ENCODE results near the gene PEX6. TPM values are rescaled to one million over a fixed set of nuclear protein-coding genes. Genes with fewer than 3 reads are reported as not detected.
"Not testable (repeated sequence)": the region's sequence is repeated elsewhere in the genome, so short reads cannot be mapped to it uniquely, and the experiment has no call there.

Gene PEX6
- total RNA-seq, 2 donors from 2014 or later: 6.8 to 34.3 TPM

GRCh38 chr6:42960243-42961019 is 18.6 kb downstream of the PEX6 start, which contains the start of gene GNMT:
Gene GNMT (plus strand): TSS chr6:42960754. CDS start chr6:42960768, 14 bp downstream.
- TF ChIP-seq CTCF (IDR thresholded peaks at IDR 0.05): no peak
- no peak for ATAC-seq (ENCODE audit: insufficient number of reproducible peaks, low FRiP score, low read depth)

DNA sequence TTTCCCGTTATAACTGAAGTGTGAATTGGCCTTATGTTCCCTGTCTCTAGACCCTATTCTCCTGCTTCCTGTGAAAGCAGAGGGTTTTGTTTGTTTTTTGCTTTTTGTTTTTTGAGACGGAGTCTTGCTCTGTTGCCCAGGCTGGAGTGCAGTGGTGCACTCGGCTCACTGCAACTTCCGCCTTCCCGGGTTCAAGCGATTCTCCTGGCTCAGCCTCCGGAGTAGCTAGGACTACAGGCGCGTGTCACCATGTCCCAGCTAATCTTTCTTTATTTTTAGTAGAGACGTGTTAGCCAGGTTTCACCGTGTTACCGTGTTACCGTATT is 19.1 kb downstream of the PEX6 start:
- DNase-seq (ENCODE audit: low spot score) (no peak), ATAC-seq (ENCODE audit: insufficient number of reproducible peaks, low FRiP score, low read depth) (no peak)
- peak overlapping the region; percentile 80 for H3K4me3 ChIP-seq
- H3K27me3 ChIP-seq (replicated peaks; ENCODE audit: insufficient read depth): no peaks in the 10 kb centered on the region
- no peaks in the 10 kb centered on the region for H3K9me3 ChIP-seq
- H3K4me1 ChIP-seq (ENCODE audit: control insufficient read depth in 1 of 2, low read depth in 2 of 2): peaks cover 6 to 17% of the 10 kb centered on the region in 2 donors
- no peak for TF ChIP-seq CTCF (IDR thresholded peaks at IDR 0.05)
- H3K27ac ChIP-seq: no peak overlapping the region
- peaks cover 9% of the 10 kb centered on the region for H3K36me3 ChIP-seq

More at GRCh38 chr6:42960243-42961019, 18.6 kb downstream of the PEX6 start, which contains the start of gene GNMT:
- Histone ChIP-seq H3K9me3 (no peaks in the 10 kb centered on the region), H3K27me3 (replicated peaks; ENCODE audit: insufficient read depth) (no peaks in the 10 kb centered on the region), H3K4me1 (ENCODE audit: control insufficient read depth in 1 of 2, low read depth in 2 of 2) (peaks cover 6 to 17% of the 10 kb centered on the region in 2 donors), H3K36me3 (peaks cover 14% of the 10 kb centered on the region), H3K4me3 (peak within 1 kb of the TSS; percentile 80), H3K27ac (no peak within 1 kb of the TSS)
- no peak for DNase-seq (ENCODE audit: low spot score)

DNA sequence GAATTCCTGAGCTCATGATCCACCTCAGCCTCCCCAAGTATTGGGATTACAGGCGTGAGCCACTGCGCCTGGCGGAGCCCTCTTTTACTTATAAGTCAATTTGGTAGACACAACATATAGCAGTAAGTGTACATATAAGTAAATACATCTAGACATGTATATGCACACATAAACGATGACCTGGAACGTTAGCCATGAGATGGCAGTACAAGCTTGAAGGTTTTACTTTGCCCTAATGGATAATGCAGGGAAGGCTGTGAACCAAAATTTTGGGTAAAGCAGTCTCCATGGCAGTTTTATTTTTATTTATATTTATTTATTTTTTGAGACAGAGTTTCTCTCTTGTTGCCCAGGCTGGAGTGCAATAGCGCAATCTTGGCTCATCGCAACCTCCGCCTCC is 20.9 kb downstream of the PEX6 start:
- no peaks in the 10 kb centered on the region for H3K36me3 ChIP-seq
- no peak for ATAC-seq (ENCODE audit: insufficient number of reproducible peaks, low FRiP score, low read depth)
- H3K4me3 ChIP-seq: no peak overlapping the region
- no peak for TF ChIP-seq CTCF (IDR thresholded peaks at IDR 0.05)
- H3K4me1 ChIP-seq (ENCODE audit: control insufficient read depth in 1 of 2, low read depth in 2 of 2): peaks cover 6 to 17% of the 10 kb centered on the region in 2 donors
- no peak for DNase-seq (ENCODE audit: low spot score)
- H3K27me3 ChIP-seq (replicated peaks; ENCODE audit: insufficient read depth): no peaks in the 10 kb centered on the region
- no peak overlapping the region for H3K27ac ChIP-seq
- H3K9me3 ChIP-seq: no peaks in the 10 kb centered on the region

DNA sequence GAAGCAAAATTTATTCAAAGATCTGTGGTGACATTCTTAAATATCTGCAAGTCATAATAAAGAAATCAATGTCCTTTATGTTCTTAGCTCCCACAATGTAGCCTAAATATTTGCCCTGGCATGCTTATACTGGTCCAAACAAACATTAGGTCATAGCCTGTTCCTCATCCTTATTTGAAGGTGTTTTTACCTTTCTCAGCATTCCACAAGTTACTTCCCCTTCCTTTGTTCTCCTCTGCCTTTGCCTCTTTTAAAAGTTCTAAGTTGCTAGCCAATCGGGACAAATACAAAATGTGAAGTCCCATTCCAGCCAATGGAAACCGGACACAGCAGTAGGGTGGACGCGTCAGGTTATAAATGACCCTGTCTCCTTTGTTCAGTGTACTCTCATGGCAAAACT is 24.6 kb downstream of the PEX6 start:
- not testable (repeated sequence) for ATAC-seq (ENCODE audit: insufficient number of reproducible peaks, low FRiP score, low read depth); H3K27ac ChIP-seq

DNA sequence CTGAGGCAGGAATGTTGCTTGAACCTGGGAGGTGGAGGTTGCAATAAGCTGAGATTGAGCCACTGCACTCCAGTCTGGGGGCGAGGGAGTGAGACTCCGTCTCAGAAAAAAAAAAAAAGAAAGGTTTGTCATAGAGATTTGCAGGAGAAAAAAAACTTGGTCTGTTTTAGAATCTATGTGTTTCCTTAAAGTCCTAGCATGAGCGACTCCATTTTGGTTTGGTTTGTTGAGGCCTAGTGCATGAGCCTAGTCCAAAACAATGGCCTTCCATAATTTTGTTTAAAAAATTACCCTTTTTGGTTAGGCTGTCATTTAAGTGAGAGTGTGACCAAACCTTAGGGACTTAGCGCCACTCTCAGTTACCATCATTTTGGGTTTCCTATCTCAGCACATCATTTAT is 26.6 kb downstream of the PEX6 start:
- Histone ChIP-seq H3K4me1 (ENCODE audit: control insufficient read depth in 1 of 2, low read depth in 2 of 2) (peaks cover 0 to 10% of the 10 kb centered on the region in 2 donors), H3K27ac (no peak overlapping the region), H3K27me3 (replicated peaks; ENCODE audit: insufficient read depth) (no peaks in the 10 kb centered on the region), H3K9me3 (no peaks in the 10 kb centered on the region), H3K4me3 (no peak overlapping the region), H3K36me3 (no peaks in the 10 kb centered on the region)
- no peak for TF ChIP-seq CTCF (IDR thresholded peaks at IDR 0.05)
- ATAC-seq (ENCODE audit: insufficient number of reproducible peaks, low FRiP score, low read depth) (no peak), DNase-seq (ENCODE audit: low spot score) (no peak)

More for the DNA sequence above, 24.6 kb downstream of the PEX6 start:
- not testable (repeated sequence) for H3K36me3 ChIP-seq; H3K27me3 ChIP-seq (replicated peaks; ENCODE audit: insufficient read depth); DNase-seq (ENCODE audit: low spot score); H3K9me3 ChIP-seq; H3K4me3 ChIP-seq; H3K4me1 ChIP-seq (ENCODE audit: control insufficient read depth in 1 of 2, low read depth in 2 of 2)
